Bladder microvascular endothelial cell (primary cell): ENCODE results near the gene CHN1. TPM values are rescaled to one million over a fixed set of nuclear protein-coding genes. Genes with fewer than 3 reads are reported as not detected.

Experiments used
- total RNA-seq: library from RNA; depleted of rRNA; stranded (reverse); fragments of >200 nt; gene quantifications from 2 replicates; pipeline ENCODE4 v1.2.3, GENCODE V29; 2014

CHN1 gene
- total RNA-seq = 11.5 and 22.6 TPM in 2 replicates

GRCh38 chr2:175004980-175005732, at the start of gene CHN1:
Gene CHN1, minus strand, starts transcription at chr2:175005381. Its CDS starts 469 bp downstream, at chr2:175004912.

GRCh38 chr2:174764280-174765255, 240.6 kb downstream of the CHN1 start, which contains the start of gene CHRNA1:
Gene CHRNA1, minus strand, starts transcription at chr2:174764472. Its CDS starts 78 bp downstream, at chr2:174764394.

Other genes with a start within 250 kb of the CHN1 start
- 0.16 and 6.0 TPM in 2 replicates for gene CHRNA1, start 240.9 kb downstream of the CHN1 start, total RNA-seq
- gene ATF2, start 162.8 kb upstream of the CHN1 start, total RNA-seq = 34.2 and 59.1 TPM in 2 replicates
- gene ATP5MC3, start 176.3 kb upstream of the CHN1 start, total RNA-seq = 49.5 and 66.4 TPM in 2 replicates